Measurements from ENCODE around the gene XCL1. TPM values are rescaled to one million over a fixed set of nuclear protein-coding genes. Genes with fewer than 3 reads are reported as not detected.

The XCL1 gene
- total RNA-seq, 1 donor from 2014 or later = not detected

DNA sequence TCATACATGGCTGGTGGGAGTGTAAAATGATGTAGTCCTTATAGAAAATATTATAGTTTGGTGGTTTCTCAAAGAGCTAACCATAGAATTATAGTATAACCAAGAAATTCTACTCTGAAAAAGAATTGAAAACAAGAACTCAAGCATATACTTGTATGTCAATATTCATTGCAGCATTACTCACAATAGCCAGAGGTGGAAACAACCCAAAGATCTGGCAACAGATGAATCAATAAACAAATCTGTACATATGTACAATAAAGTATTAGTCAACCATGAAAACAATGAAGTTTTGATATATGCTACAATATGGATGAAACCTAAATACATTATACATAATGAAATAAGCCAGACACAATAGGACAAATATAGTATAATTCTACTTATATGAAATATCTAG is 29.7 kb downstream of the XCL1 start:
- peak; percentile 88 for DNase-seq (ENCODE audit: low read depth)
- TF ChIP-seq, protein P1, sequence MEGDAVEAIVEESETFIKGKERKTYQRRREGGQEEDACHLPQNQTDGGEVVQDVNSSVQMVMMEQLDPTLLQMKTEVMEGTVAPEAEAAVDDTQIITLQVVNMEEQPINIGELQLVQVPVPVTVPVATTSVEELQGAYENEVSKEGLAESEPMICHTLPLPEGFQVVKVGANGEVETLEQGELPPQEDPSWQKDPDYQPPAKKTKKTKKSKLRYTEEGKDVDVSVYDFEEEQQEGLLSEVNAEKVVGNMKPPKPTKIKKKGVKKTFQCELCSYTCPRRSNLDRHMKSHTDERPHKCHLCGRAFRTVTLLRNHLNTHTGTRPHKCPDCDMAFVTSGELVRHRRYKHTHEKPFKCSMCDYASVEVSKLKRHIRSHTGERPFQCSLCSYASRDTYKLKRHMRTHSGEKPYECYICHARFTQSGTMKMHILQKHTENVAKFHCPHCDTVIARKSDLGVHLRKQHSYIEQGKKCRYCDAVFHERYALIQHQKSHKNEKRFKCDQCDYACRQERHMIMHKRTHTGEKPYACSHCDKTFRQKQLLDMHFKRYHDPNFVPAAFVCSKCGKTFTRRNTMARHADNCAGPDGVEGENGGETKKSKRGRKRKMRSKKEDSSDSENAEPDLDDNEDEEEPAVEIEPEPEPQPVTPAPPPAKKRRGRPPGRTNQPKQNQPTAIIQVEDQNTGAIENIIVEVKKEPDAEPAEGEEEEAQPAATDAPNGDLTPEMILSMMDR (IDR thresholded peaks at IDR 0.05; ENCODE audit: insufficient read depth, low read length, severe bottlenecking) = no peak
- FAIRE-seq = no peak

GRCh38 chr1:168607872-168608428 is 31.5 kb downstream of the XCL1 start:
- Histone ChIP-seq H3K4me3 (ENCODE audit: low read depth, low read length) (no peak overlapping the region), H3K36me3 (ENCODE audit: control insufficient read depth, insufficient read depth, low read length) (no peaks in the 10 kb centered on the region), H3K27me3 (ENCODE audit: control insufficient read depth, insufficient read depth, low read length) (no peaks in the 10 kb centered on the region)
- TF ChIP-seq, protein P1 (IDR thresholded peaks at IDR 0.05; ENCODE audit: insufficient read depth, low read length, severe bottlenecking) = no peak
- FAIRE-seq = no peak
- DNase-seq (ENCODE audit: low read depth) = no peak

More for the DNA sequence above, 29.7 kb downstream of the XCL1 start:
- Histone ChIP-seq H3K4me3 (ENCODE audit: low read depth, low read length) (no peak overlapping the region), H3K36me3 (ENCODE audit: control insufficient read depth, insufficient read depth, low read length) (no peaks in the 10 kb centered on the region), H3K27me3 (ENCODE audit: control insufficient read depth, insufficient read depth, low read length) (no peaks in the 10 kb centered on the region)

DNA sequence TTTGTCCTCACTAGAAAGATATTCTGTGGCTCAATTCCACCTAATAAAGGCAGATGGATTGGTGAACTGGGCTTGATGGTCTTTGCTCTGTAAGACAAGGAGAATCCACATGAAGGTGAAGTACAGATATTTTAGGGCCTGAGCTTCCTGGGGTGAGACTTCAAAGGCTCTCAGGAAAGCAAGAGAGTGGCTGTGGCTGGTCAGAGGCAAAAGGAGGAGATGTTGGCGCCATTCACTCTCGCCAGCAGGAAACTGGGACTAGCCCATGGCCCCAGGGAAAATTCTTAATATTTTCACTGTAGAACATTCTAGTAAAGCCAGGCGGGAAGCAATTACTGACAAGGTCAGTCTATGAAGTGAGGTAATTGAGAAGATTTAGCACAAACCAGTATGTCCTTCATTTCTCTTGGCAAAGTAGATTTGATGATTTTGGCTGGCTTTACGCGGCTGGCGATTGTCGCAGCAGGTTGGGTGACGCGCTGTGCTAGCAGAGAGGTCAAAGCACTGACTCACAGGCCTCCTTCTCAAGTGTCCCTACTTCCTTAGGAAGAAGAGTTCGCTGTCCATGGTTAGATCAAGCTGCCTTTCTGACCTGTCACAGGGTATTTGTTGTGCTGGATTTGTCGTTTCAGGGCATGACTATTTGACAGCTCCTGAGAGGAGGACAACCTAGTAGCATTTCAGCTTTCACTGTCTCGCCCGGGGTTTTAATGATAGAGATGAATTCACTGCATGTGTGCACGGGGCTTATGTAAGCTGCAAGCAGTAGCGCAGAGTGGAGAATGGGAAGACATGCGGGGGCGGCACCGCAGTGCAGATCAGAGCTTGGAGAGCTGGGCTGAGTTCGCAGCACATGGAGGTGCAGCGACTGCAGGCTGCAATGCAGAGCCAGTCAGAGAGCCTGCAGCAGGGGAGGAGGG is 32.7 kb downstream of the XCL1 start:
- Histone ChIP-seq H3K36me3 (ENCODE audit: control insufficient read depth, insufficient read depth, low read length) (no peaks in the 10 kb centered on the region), H3K27me3 (ENCODE audit: control insufficient read depth, insufficient read depth, low read length) (no peaks in the 10 kb centered on the region), H3K4me3 (ENCODE audit: low read depth, low read length) (no peak overlapping the region)
- FAIRE-seq (no peak), DNase-seq (ENCODE audit: low read depth) (peak; percentile 17)
- TF ChIP-seq, protein P1 (IDR thresholded peaks at IDR 0.05; ENCODE audit: insufficient read depth, low read length, severe bottlenecking) = no peak

DNA sequence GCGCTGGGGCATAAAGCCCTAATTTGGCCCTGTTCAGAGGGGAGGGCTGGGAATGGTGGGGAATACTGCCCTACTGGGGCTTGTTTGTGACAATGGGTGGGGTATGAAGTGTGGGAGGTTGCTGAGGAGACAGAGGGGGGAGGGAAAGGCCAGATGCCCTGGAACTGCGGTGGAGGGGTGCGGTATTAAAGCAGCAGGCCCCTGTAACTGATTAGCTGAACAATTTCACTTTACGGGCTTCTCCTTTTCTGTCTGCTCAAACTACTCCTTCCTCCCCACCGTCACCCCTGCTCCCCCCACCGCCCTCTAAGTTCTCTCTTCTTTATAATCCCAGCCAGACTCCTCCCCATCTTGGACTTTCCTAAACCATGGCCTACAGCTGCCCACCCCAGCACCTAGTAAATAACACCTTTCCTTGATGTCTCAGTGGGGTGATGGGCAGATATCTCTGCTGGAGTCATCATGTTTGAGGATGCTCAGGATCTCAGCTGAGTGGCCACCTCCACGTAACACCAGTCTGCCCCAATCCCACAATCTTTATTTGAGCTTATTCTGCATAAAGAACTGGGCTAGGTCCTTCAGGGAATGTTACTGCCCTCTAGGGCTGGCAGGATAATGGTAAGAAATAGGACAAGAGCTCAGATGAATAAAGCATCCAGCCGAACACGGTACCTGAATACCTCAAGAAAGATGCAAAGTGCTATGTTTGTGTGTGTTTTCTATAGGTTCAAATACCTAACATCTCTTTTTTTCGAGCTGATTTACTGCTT is 33.5 kb downstream of the XCL1 start:
- FAIRE-seq (no peak), DNase-seq (ENCODE audit: low read depth) (no peak)
- Histone ChIP-seq H3K36me3 (ENCODE audit: control insufficient read depth, insufficient read depth, low read length) (no peaks in the 10 kb centered on the region), H3K27me3 (ENCODE audit: control insufficient read depth, insufficient read depth, low read length) (no peaks in the 10 kb centered on the region), H3K4me3 (ENCODE audit: low read depth, low read length) (no peak overlapping the region)
- TF ChIP-seq, protein P1 (IDR thresholded peaks at IDR 0.05; ENCODE audit: insufficient read depth, low read length, severe bottlenecking) = no peak

DNA sequence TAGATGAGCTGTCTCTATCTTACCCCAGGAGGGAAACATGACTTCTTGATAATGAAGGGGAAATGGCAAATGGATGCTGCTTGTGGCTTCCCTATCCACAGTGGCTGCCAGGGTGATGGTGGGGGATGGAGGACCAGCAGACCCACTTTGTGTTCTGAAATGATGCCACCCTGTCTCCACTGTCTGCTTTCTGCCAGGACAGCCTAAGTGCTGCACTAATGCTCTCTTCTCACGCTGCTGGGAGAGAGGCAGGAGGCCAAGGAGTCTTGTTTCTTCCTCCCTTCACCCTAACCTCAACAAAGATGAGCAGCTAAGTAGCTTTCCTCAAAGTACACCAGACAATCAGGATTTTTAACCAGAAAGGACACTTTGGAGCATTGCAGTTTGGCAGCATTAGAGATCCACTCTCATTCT is 36.6 kb downstream of the XCL1 start:
- Histone ChIP-seq H3K4me3 (ENCODE audit: low read depth, low read length) (no peak overlapping the region), H3K36me3 (ENCODE audit: control insufficient read depth, insufficient read depth, low read length) (no peaks in the 10 kb centered on the region), H3K27me3 (ENCODE audit: control insufficient read depth, insufficient read depth, low read length) (no peaks in the 10 kb centered on the region)
- FAIRE-seq = no peak
- no peak for DNase-seq (ENCODE audit: low read depth)
- TF ChIP-seq, protein P1 (IDR thresholded peaks at IDR 0.05; ENCODE audit: insufficient read depth, low read length, severe bottlenecking) = no peak
